Gastroesophageal sphincter (tissue), 3 donors: ENCODE results near the gene SYNRG.

ENCODE experiments used
- POLR2A ChIP-seq, 2 donors: fragments of 450-650 bp; IDR thresholded peaks; one replicate each; pipeline ENCODE4 v1.6.1; 2017; ENCODE audit warnings: antibody characterized with exemption in 2 of 2, mild to moderate bottlenecking in 2 of 2, moderate library complexity in 1 of 2
- POLR2AphosphoS5 ChIP-seq: sonication (generic); formaldehyde crosslinking; IDR thresholded peaks from one replicate; pipeline ENCODE4 v1.6.1; 2017; ENCODE audit warnings: antibody characterized with exemption
- TF ChIP-seq, protein P1 (sequence below), 4 experiments: fragments of 200-600 bp in 2 of 4; fragments of 450-650 bp in 2 of 4; sonication (generic) in 1 of 4; IDR thresholded peaks; one replicate each; pipeline ENCODE4 v1.5.1; 2017 to 2019; ENCODE audit warnings: antibody characterized with exemption in 4 of 4, mild to moderate bottlenecking in 2 of 4, moderate library complexity in 2 of 4

- TF ChIP-seq POLR2AphosphoS5 = no peak
- TF ChIP-seq, protein P1, sequence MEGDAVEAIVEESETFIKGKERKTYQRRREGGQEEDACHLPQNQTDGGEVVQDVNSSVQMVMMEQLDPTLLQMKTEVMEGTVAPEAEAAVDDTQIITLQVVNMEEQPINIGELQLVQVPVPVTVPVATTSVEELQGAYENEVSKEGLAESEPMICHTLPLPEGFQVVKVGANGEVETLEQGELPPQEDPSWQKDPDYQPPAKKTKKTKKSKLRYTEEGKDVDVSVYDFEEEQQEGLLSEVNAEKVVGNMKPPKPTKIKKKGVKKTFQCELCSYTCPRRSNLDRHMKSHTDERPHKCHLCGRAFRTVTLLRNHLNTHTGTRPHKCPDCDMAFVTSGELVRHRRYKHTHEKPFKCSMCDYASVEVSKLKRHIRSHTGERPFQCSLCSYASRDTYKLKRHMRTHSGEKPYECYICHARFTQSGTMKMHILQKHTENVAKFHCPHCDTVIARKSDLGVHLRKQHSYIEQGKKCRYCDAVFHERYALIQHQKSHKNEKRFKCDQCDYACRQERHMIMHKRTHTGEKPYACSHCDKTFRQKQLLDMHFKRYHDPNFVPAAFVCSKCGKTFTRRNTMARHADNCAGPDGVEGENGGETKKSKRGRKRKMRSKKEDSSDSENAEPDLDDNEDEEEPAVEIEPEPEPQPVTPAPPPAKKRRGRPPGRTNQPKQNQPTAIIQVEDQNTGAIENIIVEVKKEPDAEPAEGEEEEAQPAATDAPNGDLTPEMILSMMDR (IDR thresholded peaks at IDR 0.05) = no peak
- no peak for TF ChIP-seq POLR2A (IDR thresholded peaks at IDR 0.05)
Measured at GRCh38 chr17:37518826-37519225, 90.4 kb downstream of the SYNRG start.
